MCF 10A (cell line): ENCODE results near the gene PCNX1. TPM values are rescaled to one million over a fixed set of nuclear protein-coding genes. Genes with fewer than 3 reads are reported as not detected.
A peak's percentile ranks its signal among the peaks of the same experiment; 100 is the strongest.

ENCODE experiments used
- BruUV-seq: library from RNA; stranded (reverse); fragments of 400-500 nt; replicated peaks from 2 replicates; lab custom pipeline; 2021; lab: Mats Ljungman, UMichigan
- CTCF ChIA-PET: fragments of 300-600 bp; sonication (Branson Sonifier 250); formaldehyde crosslinking; extraction: SDS; loops from one replicate; lab custom pipeline; 2021; ENCODE audit warnings: antibody characterized with exemption, inconsistent platforms; lab: Yijun Ruan, JAX
- POLR2A ChIA-PET: fragments of 300-600, 350-650 bp; sonication (Branson Sonifier 250); formaldehyde crosslinking; extraction: SDS; loops from one replicate; lab custom pipeline; 2020; ENCODE audit warnings: antibody characterized with exemption, inconsistent platforms; lab: Yijun Ruan, JAX
- DNase-seq: peaks from one replicate; pipeline ENCODE4 v3.0.0-alpha.2; 2018; ENCODE audit not compliant: unreplicated experiment
- H3K27ac Mint-ChIP-seq: one replicate; pipeline ENCODE4 v1.8.0; 2022; ENCODE audit warnings: mild to moderate bottlenecking, low read depth, mixed read lengths; ENCODE audit not compliant: unreplicated experiment
- H3K27me3 Mint-ChIP-seq: one replicate; pipeline ENCODE4 v1.8.0; 2022; ENCODE audit warnings: mixed read lengths; ENCODE audit not compliant: insufficient read depth, unreplicated experiment
- H3K36me3 Mint-ChIP-seq: one replicate; pipeline ENCODE4 v1.8.0; 2022; ENCODE audit warnings: mild to moderate bottlenecking, moderate library complexity, mixed read lengths; ENCODE audit not compliant: insufficient read depth, unreplicated experiment
- H3K4me1 Mint-ChIP-seq: one replicate; pipeline ENCODE4 v1.8.0; 2022; ENCODE audit warnings: mixed read lengths; ENCODE audit not compliant: insufficient read depth, unreplicated experiment
- H3K4me3 Mint-ChIP-seq: one replicate; pipeline ENCODE4 v1.8.0; 2022; ENCODE audit warnings: mild to moderate bottlenecking, moderate library complexity, mixed read lengths; ENCODE audit not compliant: unreplicated experiment
- H3K9me3 Mint-ChIP-seq: one replicate; pipeline ENCODE4 v1.8.0; 2022; ENCODE audit warnings: mixed read lengths; ENCODE audit not compliant: unreplicated experiment
- CTCF ChIP-seq: fragments of 200-600 bp; IDR thresholded peaks from one replicate; pipeline ENCODE4 v1.8.0; 2022; ENCODE audit warnings: antibody characterized with exemption, mild to moderate bottlenecking; ENCODE audit not compliant: unreplicated experiment
- intact Hi-C: fragments of 100-400 bp; cut with micrococcal nuclease; formaldehyde crosslinking; loops from 2 replicates; pipeline ENCODE4 v1.14.1; 2022
- total RNA-seq: library from RNA; stranded (reverse); gene quantifications from 2 replicates; pipeline ENCODE4 v1.2.3, GENCODE V29; 2022

The PCNX1 gene
- total RNA-seq, 1 experiment from 2014 or later, result 55.6 TPM

GRCh38 chr14:71119075-71119474, 211.8 kb downstream of the PCNX1 start:
- Mint-ChIP-seq H3K9me3 (peaks cover 7% of the 10 kb centered on the region), H3K4me3 (no peak overlapping the region), H3K27me3 (no peaks in the 10 kb centered on the region), H3K4me1 (peaks cover 21% of the 10 kb centered on the region), H3K36me3 (peaks cover 12% of the 10 kb centered on the region), H3K27ac (peak overlapping the region; percentile 85)
- intact Hi-C loops, result no loop called here
- no peak for TF ChIP-seq CTCF
- CTCF ChIA-PET, result interaction anchor here (1.2 to 3.4 kb wide), 4 partner anchors 15 to 736 kb away, joined by 3 to 22 read pairs (median 6); no protein-coding TSS in a partner anchor
- no TSS peak for BruUV-seq
- POLR2A ChIA-PET, result interaction anchor here (0.6 to 1.1 kb wide), 2 partner anchors 8 to 273 kb away, joined by 3 to 5 read pairs; no protein-coding TSS in a partner anchor
- peak; percentile 38 for DNase-seq

- TF ChIP-seq CTCF, result no peak
- H3K9me3 Mint-ChIP-seq, result peaks cover 7% of the 10 kb centered on the region
- ChIA-PET POLR2A (interaction anchor here (0.5 to 1.2 kb wide), 3 partner anchors 9 to 111 kb away, joined by 3 to 5 read pairs (median 5); no protein-coding TSS in a partner anchor), CTCF (interaction anchor here (0.6 to 3.4 kb wide), 4 partner anchors 16 to 735 kb away, joined by 3 to 22 read pairs (median 6); no protein-coding TSS in a partner anchor)
- intact Hi-C loops, result no loop called here
- H3K4me1 Mint-ChIP-seq, result peaks cover 21% of the 10 kb centered on the region
- BruUV-seq, result no TSS peak
- no peaks in the 10 kb centered on the region for H3K27me3 Mint-ChIP-seq
- no peak overlapping the region for H3K4me3 Mint-ChIP-seq
- peaks cover 12% of the 10 kb centered on the region for H3K36me3 Mint-ChIP-seq
- H3K27ac Mint-ChIP-seq, result no peak overlapping the region
- DNase-seq, result no peak
These were observed 212.6 kb downstream of the PCNX1 start for GRCh38 chr14:71119832-71120231.

- Mint-ChIP-seq H3K36me3 (peaks cover 12% of the 10 kb centered on the region), H3K4me1 (peaks cover 21% of the 10 kb centered on the region), H3K27me3 (no peaks in the 10 kb centered on the region), H3K4me3 (no peak overlapping the region), H3K27ac (no peak overlapping the region), H3K9me3 (peaks cover 7% of the 10 kb centered on the region)
- ChIA-PET POLR2A (no interaction called here), CTCF (interaction anchor here (0.6 kb wide), 1 partner anchor 11 kb away, joined by 4 read pairs; no protein-coding TSS in a partner anchor)
- DNase-seq, result no peak
- intact Hi-C loops, result no loop called here
- no peak for TF ChIP-seq CTCF
- BruUV-seq, result no TSS peak
These were observed 213.7 kb downstream of the PCNX1 start for GRCh38 chr14:71121001-71121400.

- Mint-ChIP-seq H3K27me3 (no peaks in the 10 kb centered on the region), H3K9me3 (peaks cover 7% of the 10 kb centered on the region), H3K36me3 (peaks cover 8% of the 10 kb centered on the region), H3K4me3 (no peak overlapping the region), H3K4me1 (peaks cover 21% of the 10 kb centered on the region), H3K27ac (no peak overlapping the region)
- BruUV-seq, result no TSS peak
- POLR2A ChIA-PET, result no interaction called here
- CTCF ChIA-PET, result no interaction called here
- intact Hi-C loops, result no loop called here
- no peak for DNase-seq
- TF ChIP-seq CTCF, result no peak
These were observed 214.5 kb downstream of the PCNX1 start for GRCh38 chr14:71121711-71122110.
